CD14-positive monocyte (primary cell): Measurements from ENCODE around the gene EIF4E. TPM values are rescaled to one million over a fixed set of nuclear protein-coding genes. Genes with fewer than 3 reads are reported as not detected.
"Not testable (repeated sequence)": the region's sequence is repeated elsewhere in the genome, so short reads cannot be mapped to it uniquely, and the experiment has no call there.

Experiments
- DNase-seq, 3 donors: peaks; one replicate each; pipeline ENCODE4 v3.0.0-alpha.2; 2011 to 2022
- H2AFZ ChIP-seq: 2 replicates; pipeline ENCODE4 v1.6.0; 2012; ENCODE audit warnings: mild to moderate bottlenecking, low read depth, low read length, inconsistent platforms; ENCODE audit not compliant: insufficient read depth, poor library complexity, severe bottlenecking
- H3K27ac ChIP-seq, 2 donors: 1 replicate in 1 of 2; 2 replicates in 1 of 2; pipeline ENCODE4 v1.5.1; 2012 to 2013; ENCODE audit warnings: low read length in 2 of 2, control low read depth in 1 of 2, inconsistent platforms in 1 of 2, low read depth in 1 of 2, mild to moderate bottlenecking in 1 of 2
- H3K27me3 ChIP-seq, 2 donors: one replicate each; pipeline versions ENCODE4 v1.6.0 to v1.6.1; 2011 to 2013; ENCODE audit warnings: low read length in 2 of 2; ENCODE audit not compliant: control insufficient read depth in 2 of 2, insufficient read depth in 2 of 2
- H3K36me3 ChIP-seq, 2 donors: replicated peaks in 1 of 2; 1 replicate in 1 of 2; 2 replicates in 1 of 2; pipeline versions ENCODE4 v1.5.1 to v1.6.1; 2012 to 2013; ENCODE audit warnings: low read length in 2 of 2, control low read depth in 1 of 2, inconsistent platforms in 1 of 2, mild to moderate bottlenecking in 1 of 2; ENCODE audit not compliant: insufficient read depth in 2 of 2, control insufficient read depth in 1 of 2
- H3K4me1 ChIP-seq, 2 donors: 1 replicate in 1 of 2; 2 replicates in 1 of 2; pipeline versions ENCODE4 v1.5.1 to v1.6.1; 2012 to 2013; ENCODE audit warnings: low read length in 2 of 2, control low read depth in 1 of 2, inconsistent platforms in 1 of 2, mild to moderate bottlenecking in 1 of 2, moderate library complexity in 1 of 2; ENCODE audit not compliant: insufficient read depth in 2 of 2, control insufficient read depth in 1 of 2
- H3K4me2 ChIP-seq: replicated peaks from 2 replicates; pipeline ENCODE3; 2012; ENCODE audit warnings: low read length, moderate library complexity, mild to moderate bottlenecking; ENCODE audit not compliant: poor library complexity, severe bottlenecking; ENCODE audit errors: extremely low read depth
- H3K4me3 ChIP-seq, 3 experiments: fragments of 200-600 bp in 1 of 3; sonication (generic) in 1 of 3; replicated peaks in 1 of 3; 1 replicate in 2 of 3; 2 replicates in 1 of 3; pipeline ENCODE4 v1.5.1; 2011 to 2013; ENCODE audit warnings: low read length in 3 of 3, mild to moderate bottlenecking in 3 of 3, control low read depth in 2 of 3, low read depth in 2 of 3, inconsistent platforms in 1 of 3, moderate library complexity in 1 of 3
- H3K79me2 ChIP-seq: 2 replicates; pipeline ENCODE4 v1.6.0; 2012; ENCODE audit warnings: mild to moderate bottlenecking, control low read depth, inconsistent platforms, low read length, moderate library complexity; ENCODE audit not compliant: insufficient read depth
- H3K9ac ChIP-seq: 2 replicates; pipeline ENCODE4 v1.6.0; 2017; ENCODE audit warnings: low read length, mild to moderate bottlenecking; ENCODE audit not compliant: insufficient read depth, poor library complexity, severe bottlenecking
- H3K9me3 ChIP-seq, 2 donors: replicated peaks in 1 of 2; 1 replicate in 1 of 2; 2 replicates in 1 of 2; pipeline versions ENCODE4 v1.5.1 to v1.6.1; 2012 to 2013; ENCODE audit warnings: low read length in 2 of 2, control low read depth in 1 of 2; ENCODE audit not compliant: control insufficient read depth in 1 of 2, insufficient read depth in 1 of 2
- H4K20me1 ChIP-seq: 2 replicates; pipeline ENCODE4 v1.6.0; 2012; ENCODE audit warnings: mild to moderate bottlenecking, low read length, control low read depth, moderate library complexity; ENCODE audit not compliant: insufficient read depth
- H3K27ac Mint-ChIP-seq, 7 donors: one replicate each; pipeline ENCODE4 v1.8.0; 2020; ENCODE audit warnings: mild to moderate bottlenecking in 7 of 7, mixed read lengths in 7 of 7, moderate library complexity in 6 of 7, inconsistent platforms in 2 of 7
- H3K27me3 Mint-ChIP-seq, 3 donors: one replicate each; pipeline ENCODE4 v1.8.0; 2021 to 2022; ENCODE audit warnings: low read depth in 3 of 3, mild to moderate bottlenecking in 3 of 3, mixed read lengths in 3 of 3, moderate library complexity in 3 of 3, inconsistent platforms in 1 of 3
- H3K36me3 Mint-ChIP-seq, 2 donors: one replicate each; pipeline ENCODE4 v1.8.0; 2020; ENCODE audit warnings: mixed read lengths in 2 of 2, inconsistent platforms in 1 of 2, mild to moderate bottlenecking in 1 of 2
- H3K4me1 Mint-ChIP-seq: one replicate; pipeline ENCODE4 v1.8.0; 2020; ENCODE audit warnings: mild to moderate bottlenecking, mixed read lengths
- H3K4me3 Mint-ChIP-seq, 2 donors: one replicate each; pipeline ENCODE4 v1.8.0; 2020; ENCODE audit warnings: mild to moderate bottlenecking in 2 of 2, mixed read lengths in 2 of 2, moderate library complexity in 1 of 2
- H3K9me3 Mint-ChIP-seq, 7 donors: one replicate each; pipeline ENCODE4 v1.8.0; 2020 to 2022; ENCODE audit warnings: mixed read lengths in 7 of 7, mild to moderate bottlenecking in 6 of 7, moderate library complexity in 6 of 7, inconsistent platforms in 2 of 7
- WGBS: methylation state at CpG from one replicate; pipeline ENCODE4 v1.1.5; 2013; ENCODE audit warnings: missing lambda C conversion rate; ENCODE audit not compliant: insufficient coverage; 5-methylcytosine and 5-hydroxymethylcytosine counted together
- intact Hi-C, 2 donors: fragments of 100-400 bp; cut with micrococcal nuclease; formaldehyde crosslinking; loops; one replicate each; pipeline versions ENCODE4 v1.15.0 to v1.15.1; 2023
- polyA plus RNA-seq, 3 donors: library from polyadenylated mRNA; depleted of rRNA in 1 of 3; unstranded in 2 of 3; stranded (reverse) in 1 of 3; fragments of 300-500 nt in 2 of 3; fragments of >200 nt in 1 of 3; fragmentation: Illumina TruSeq in 2 of 3; gene quantifications; 1 replicate in 2 of 3; 2 replicates in 1 of 3; pipeline ENCODE4 v1.2.3, GENCODE V29; 2012 to 2021
- TF ChIP-seq, protein P1 (sequence below): fragments of 200-600 bp; IDR thresholded peaks from one replicate; pipeline ENCODE4 v1.8.0; 2022; ENCODE audit warnings: antibody characterized with exemption, mild to moderate bottlenecking

EIF4E gene
- polyA plus RNA-seq, 3 donors: 25.0 to 50.8 (median 48.6) TPM

DNA sequence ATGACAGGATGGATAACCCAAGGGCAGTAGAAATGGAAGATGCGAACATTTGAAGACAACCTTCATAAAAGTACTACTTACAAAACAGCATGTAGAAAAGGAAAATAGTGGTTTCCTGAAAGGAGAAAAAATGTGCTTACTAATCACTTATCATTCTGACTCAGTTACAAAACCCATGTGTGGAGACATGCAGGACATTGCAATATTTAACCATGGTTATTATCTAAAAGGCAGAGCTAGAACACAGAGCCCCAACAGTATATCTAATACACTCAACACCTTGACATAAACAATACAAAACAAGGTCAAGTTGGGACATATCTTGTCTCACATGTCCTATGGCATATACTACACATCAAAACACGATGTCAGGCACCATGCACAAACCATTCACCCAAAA is 55.9 kb downstream of the EIF4E start:
- H3K79me2 ChIP-seq: no peaks in the 10 kb centered on the region
- DNase-seq: no peak
- H3K4me1 ChIP-seq: no peaks in the 10 kb centered on the region
- no peak overlapping the region for H3K27ac Mint-ChIP-seq
- no peak overlapping the region for H3K9ac ChIP-seq
- peaks cover 7 to 8% of the 10 kb centered on the region in 2 donors for H3K36me3 Mint-ChIP-seq
- no peak overlapping the region for H3K4me2 ChIP-seq
- WGBS: no CpG with 5 or more reads among the region's 2 CpGs
- no peaks in the 10 kb centered on the region for H3K9me3 ChIP-seq
- H3K27me3 ChIP-seq: no peaks in the 10 kb centered on the region
- no peak overlapping the region for H2AFZ ChIP-seq
- H3K4me3 Mint-ChIP-seq: no peak overlapping the region
- H3K27ac ChIP-seq: no peak overlapping the region
- intact Hi-C loops: no loop called here
- peaks cover 2 to 12% of the 10 kb centered on the region in 2 donors for H3K36me3 ChIP-seq
- peaks cover 0 to 1% (median 0%) of the 10 kb centered on the region in 3 donors for H3K27me3 Mint-ChIP-seq
- no peaks in the 10 kb centered on the region for H4K20me1 ChIP-seq
- H3K4me1 Mint-ChIP-seq: peaks cover 2% of the 10 kb centered on the region
- TF ChIP-seq, protein P1, sequence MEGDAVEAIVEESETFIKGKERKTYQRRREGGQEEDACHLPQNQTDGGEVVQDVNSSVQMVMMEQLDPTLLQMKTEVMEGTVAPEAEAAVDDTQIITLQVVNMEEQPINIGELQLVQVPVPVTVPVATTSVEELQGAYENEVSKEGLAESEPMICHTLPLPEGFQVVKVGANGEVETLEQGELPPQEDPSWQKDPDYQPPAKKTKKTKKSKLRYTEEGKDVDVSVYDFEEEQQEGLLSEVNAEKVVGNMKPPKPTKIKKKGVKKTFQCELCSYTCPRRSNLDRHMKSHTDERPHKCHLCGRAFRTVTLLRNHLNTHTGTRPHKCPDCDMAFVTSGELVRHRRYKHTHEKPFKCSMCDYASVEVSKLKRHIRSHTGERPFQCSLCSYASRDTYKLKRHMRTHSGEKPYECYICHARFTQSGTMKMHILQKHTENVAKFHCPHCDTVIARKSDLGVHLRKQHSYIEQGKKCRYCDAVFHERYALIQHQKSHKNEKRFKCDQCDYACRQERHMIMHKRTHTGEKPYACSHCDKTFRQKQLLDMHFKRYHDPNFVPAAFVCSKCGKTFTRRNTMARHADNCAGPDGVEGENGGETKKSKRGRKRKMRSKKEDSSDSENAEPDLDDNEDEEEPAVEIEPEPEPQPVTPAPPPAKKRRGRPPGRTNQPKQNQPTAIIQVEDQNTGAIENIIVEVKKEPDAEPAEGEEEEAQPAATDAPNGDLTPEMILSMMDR: no peak
- H3K4me3 ChIP-seq: no peak overlapping the region
- H3K9me3 Mint-ChIP-seq: peaks cover 0 to 3% (median 0%) of the 10 kb centered on the region in 7 donors

DNA sequence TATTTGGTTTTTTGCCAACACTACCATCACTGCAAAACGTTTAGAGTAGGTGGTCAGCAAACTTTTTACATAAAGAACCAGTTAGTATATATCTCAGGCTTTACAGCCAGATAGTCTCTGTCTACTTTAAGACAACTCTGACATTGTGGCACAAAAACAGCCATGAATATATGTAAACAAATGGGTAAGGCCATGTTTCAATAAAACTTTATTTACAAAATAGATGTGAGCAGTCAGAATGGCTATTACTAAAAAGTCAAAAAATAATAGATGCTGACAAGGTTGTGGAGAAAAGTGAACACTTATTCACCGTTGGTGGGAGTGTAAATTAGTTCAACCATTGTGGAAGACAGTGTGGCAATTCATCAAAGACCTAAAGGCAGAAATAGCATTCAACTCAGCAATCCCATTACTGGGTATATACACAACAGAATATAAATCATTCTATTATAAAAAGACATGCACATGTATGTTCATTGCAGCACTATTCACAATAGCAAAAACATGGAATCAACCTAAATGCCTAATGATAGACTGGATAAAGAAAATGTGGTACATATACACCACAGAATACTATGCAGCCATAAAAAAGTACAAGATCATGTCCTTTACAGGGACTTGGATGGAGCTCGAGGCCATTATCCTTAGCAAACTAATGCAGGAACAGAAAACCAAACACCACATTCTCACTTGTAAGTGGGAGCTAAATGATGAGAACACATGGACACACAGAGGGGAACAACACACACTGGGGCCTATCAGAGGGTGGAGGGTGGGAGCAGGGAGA is 56.6 kb downstream of the EIF4E start:
- H3K4me2 ChIP-seq, H3K27me3 ChIP-seq, H2AFZ ChIP-seq, H3K4me1 Mint-ChIP-seq, H3K27me3 Mint-ChIP-seq, H3K27ac Mint-ChIP-seq, H4K20me1 ChIP-seq, H3K79me2 ChIP-seq, H3K4me3 Mint-ChIP-seq, H3K9me3 ChIP-seq, H3K4me3 ChIP-seq, DNase-seq, H3K27ac ChIP-seq, H3K36me3 ChIP-seq, H3K9ac ChIP-seq, intact Hi-C loops, H3K36me3 Mint-ChIP-seq, H3K4me1 ChIP-seq, H3K9me3 Mint-ChIP-seq: not testable (repeated sequence)
- WGBS: no CpG with 5 or more reads among the region's 3 CpGs
